C4-2B (cell line): Measurements from ENCODE around the gene EPN2.

Experiments
- ZFX ChIP-seq: fragments of 450-650 bp; IDR thresholded peaks from 2 replicates; pipeline ENCODE4 v1.6.1; 2017
- TF ChIP-seq, protein P1 (sequence below): fragments of 450-650 bp; conservative IDR thresholded peaks from 2 replicates; pipeline ENCODE4 v1.5.1; 2017; ENCODE audit warnings: mild to moderate bottlenecking

DNA sequence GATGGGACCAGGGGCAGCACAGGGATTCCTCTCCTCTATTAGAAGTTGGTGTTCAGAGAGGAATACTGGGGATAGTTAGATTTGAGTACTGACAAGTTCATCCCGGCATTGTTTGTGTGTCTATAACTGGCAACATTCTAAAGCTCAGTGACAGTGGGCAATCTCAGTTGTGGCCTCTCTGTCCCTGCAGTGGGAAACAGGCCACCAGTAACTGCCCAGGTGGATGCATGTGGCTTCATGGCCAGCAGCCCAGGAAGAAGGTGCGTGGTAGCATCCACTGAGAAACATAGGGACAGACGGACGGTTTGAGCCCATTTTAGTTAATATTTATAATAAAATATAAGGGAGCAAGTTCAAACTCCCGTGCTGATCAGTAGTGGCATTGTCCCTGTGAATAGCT is 73.8 kb downstream of the EPN2 start:
- TF ChIP-seq, protein P1, sequence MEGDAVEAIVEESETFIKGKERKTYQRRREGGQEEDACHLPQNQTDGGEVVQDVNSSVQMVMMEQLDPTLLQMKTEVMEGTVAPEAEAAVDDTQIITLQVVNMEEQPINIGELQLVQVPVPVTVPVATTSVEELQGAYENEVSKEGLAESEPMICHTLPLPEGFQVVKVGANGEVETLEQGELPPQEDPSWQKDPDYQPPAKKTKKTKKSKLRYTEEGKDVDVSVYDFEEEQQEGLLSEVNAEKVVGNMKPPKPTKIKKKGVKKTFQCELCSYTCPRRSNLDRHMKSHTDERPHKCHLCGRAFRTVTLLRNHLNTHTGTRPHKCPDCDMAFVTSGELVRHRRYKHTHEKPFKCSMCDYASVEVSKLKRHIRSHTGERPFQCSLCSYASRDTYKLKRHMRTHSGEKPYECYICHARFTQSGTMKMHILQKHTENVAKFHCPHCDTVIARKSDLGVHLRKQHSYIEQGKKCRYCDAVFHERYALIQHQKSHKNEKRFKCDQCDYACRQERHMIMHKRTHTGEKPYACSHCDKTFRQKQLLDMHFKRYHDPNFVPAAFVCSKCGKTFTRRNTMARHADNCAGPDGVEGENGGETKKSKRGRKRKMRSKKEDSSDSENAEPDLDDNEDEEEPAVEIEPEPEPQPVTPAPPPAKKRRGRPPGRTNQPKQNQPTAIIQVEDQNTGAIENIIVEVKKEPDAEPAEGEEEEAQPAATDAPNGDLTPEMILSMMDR = no peak
- TF ChIP-seq ZFX = no peak
